Astrocyte of the cerebellum (primary cell): Measurements from ENCODE around the gene GMPR2.

Source experiments
- DNase-seq: peaks from one replicate; pipeline ENCODE4 v3.0.0-alpha.2; 2011; ENCODE audit warnings: low read depth
- H3K4me3 ChIP-seq: 2 replicates; pipeline ENCODE4 v1.5.1; 2011; ENCODE audit warnings: mild to moderate bottlenecking, low read depth, low read length, moderate library complexity
- in situ Hi-C: cut with HindIII; loops from 2 replicates; pipeline ENCODE4 v1.10.0; 2017; ENCODE audit warnings: low sequenced_read_pairs
- TF ChIP-seq, protein P1 (sequence below): IDR thresholded peaks from 2 replicates; pipeline ENCODE4 v1.5.1; 2012; ENCODE audit warnings: low read length, low read depth, moderate library complexity, mild to moderate bottlenecking; ENCODE audit errors: missing control alignments

Gene GMPR2

DNA sequence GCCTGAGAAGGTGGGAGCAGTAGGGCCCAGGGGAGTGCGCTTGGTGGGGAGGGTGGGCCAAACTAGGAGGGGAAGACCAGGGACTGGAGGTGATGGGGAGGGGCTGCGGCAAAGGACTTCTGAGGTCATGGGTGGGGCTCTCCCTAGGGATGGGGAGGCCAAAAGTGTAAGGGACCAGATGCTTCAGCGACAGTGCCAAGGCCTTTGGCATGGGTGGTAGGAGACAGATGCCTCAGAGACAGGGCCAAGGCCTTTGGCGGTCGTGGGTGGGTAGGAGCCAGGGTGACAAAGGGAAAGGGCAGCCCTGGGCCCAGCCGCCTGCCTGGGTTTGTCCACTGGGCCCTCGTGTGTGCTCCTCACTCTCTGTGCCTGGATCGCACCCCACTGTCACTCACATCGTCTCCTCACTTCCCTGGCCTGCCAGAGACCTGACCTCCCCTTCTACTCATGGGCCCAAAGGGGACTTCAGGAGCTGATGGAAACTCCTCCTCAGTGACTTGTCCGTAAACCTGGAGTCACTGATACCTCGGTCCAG, 51.8 kb downstream of the GMPR2 start:
- no peak for DNase-seq
- TF ChIP-seq, protein P1, sequence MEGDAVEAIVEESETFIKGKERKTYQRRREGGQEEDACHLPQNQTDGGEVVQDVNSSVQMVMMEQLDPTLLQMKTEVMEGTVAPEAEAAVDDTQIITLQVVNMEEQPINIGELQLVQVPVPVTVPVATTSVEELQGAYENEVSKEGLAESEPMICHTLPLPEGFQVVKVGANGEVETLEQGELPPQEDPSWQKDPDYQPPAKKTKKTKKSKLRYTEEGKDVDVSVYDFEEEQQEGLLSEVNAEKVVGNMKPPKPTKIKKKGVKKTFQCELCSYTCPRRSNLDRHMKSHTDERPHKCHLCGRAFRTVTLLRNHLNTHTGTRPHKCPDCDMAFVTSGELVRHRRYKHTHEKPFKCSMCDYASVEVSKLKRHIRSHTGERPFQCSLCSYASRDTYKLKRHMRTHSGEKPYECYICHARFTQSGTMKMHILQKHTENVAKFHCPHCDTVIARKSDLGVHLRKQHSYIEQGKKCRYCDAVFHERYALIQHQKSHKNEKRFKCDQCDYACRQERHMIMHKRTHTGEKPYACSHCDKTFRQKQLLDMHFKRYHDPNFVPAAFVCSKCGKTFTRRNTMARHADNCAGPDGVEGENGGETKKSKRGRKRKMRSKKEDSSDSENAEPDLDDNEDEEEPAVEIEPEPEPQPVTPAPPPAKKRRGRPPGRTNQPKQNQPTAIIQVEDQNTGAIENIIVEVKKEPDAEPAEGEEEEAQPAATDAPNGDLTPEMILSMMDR: no peak
- H3K4me3 ChIP-seq: no peak overlapping the region
- in situ Hi-C loops: no loop called here

DNA sequence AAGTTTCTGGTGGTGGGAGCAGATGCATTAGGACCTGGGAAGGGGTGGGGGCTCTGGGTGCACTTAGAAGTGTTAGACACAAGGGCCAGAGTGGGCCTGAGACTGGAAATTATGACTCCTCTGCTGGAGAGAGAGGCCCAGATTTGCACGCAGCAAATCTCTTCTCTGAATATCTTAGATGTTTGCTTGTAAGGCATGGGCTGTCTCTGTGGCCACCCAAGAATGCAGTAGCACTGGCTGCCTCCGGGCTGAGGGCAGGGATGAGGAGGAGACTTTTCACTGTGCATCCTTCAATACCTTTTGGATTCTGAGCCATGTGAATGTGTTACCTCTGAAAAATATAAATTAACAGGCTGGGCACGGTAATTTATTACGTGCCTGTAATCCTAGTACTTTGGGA, 52.6 kb downstream of the GMPR2 start:
- TF ChIP-seq, protein P1: no peak
- H3K4me3 ChIP-seq: no peak overlapping the region
- in situ Hi-C loops: no loop called here
- no peak for DNase-seq

DNA sequence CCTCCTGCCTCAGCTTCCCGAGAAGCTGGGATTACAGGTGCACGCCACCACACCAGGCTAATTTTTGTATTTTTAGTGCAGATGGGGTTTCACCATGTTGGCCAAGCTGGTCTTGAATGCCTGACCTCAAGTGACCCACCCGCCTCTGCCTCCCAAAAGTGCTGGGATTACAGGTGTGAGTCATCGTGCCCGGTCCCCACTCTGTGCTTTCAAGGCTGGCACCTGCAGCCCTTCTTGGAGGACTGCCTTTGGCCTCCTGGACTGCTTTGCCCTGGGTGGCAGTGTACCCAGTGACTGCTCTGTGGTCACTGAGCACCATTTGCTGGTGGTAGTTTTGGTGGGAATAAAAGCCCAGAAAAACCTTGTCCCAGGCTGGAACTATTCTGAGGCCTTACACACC, 54.3 kb downstream of the GMPR2 start:
- TF ChIP-seq, protein P1: no peak
- no peak for DNase-seq
- H3K4me3 ChIP-seq: no peak overlapping the region
- in situ Hi-C loops: no loop called here
